Bronchial epithelial cell (primary cell): ENCODE results near the gene PLA2G15. TPM values are rescaled to one million over a fixed set of nuclear protein-coding genes. Genes with fewer than 3 reads are reported as not detected.

Experiments
- DNase-seq: peaks from one replicate; pipeline ENCODE4 v3.0.0-alpha.2; 2010; ENCODE audit warnings: low read depth
- FAIRE-seq: peaks from 2 replicates; lab custom pipeline; 2011; peaks lifted over from hg19 to GRCh38; lab: Jason Lieb, UNC
- H3K27me3 ChIP-seq: 2 replicates; pipeline ENCODE4 v1.5.1; 2011; ENCODE audit warnings: low read length; ENCODE audit not compliant: control insufficient read depth, insufficient read depth
- H3K36me3 ChIP-seq: 2 replicates; pipeline ENCODE4 v1.5.1; 2011; ENCODE audit warnings: low read length; ENCODE audit not compliant: control insufficient read depth, insufficient read depth
- H3K4me3 ChIP-seq: 2 replicates; pipeline ENCODE4 v1.5.1; 2011; ENCODE audit warnings: mild to moderate bottlenecking, low read depth, low read length, control low read depth
- total RNA-seq: library from RNA; depleted of rRNA; stranded (reverse); fragments of >200 nt; gene quantifications from 2 replicates; pipeline ENCODE4 v1.2.1, GENCODE V29; 2014
- TF ChIP-seq, protein P1 (sequence below): IDR thresholded peaks from 2 replicates; pipeline ENCODE4 v1.5.1; 2011; ENCODE audit warnings: mild to moderate bottlenecking, moderate library complexity, low read length, control low read depth, inconsistent platforms; ENCODE audit not compliant: insufficient read depth, severe bottlenecking

Gene PLA2G15
- total RNA-seq, 1 donor from 2014 or later, result 8.2 TPM

DNA sequence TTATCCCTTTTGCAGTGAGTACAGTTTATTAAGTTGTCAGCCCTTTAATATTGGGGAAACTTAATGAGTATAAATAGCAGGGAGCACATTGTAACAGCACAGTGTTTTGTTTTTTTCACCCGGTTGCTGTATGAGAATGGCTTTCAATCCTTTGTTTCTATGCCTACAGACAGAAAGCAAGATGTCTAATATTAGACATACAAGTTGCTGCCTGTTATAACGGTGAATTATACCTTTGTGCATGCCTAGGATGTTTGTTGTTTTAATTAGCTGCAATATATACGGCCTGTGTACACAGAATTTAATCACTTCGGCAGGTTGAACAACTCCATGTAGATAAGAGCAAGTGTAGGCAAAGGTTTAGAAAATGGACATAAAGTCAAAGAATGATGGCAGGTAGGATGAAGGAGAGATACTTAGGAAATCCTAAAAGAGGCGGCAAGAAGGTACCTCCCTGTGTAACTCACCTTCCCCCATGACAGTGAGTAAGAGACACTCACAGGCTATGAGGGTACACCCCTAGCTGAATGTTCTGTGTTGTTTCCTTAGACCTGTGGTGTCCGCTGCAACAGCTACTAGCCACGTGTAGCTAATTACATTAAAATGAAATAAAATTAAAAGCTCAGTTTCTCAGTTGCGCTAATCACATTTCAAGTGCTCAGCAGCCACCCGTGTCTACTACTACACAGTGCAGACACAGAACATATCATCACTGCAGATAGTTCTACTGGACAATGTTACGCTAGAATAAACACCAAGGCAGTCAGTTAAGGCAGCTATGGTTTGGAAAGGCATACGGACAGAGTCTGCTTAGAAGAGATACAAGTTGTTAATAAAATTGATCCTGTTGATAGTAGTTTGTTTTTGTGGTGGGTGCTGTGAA lies 54.6 kb downstream of the PLA2G15 start:
- no peak overlapping the region for H3K4me3 ChIP-seq
- no peak for FAIRE-seq

DNA sequence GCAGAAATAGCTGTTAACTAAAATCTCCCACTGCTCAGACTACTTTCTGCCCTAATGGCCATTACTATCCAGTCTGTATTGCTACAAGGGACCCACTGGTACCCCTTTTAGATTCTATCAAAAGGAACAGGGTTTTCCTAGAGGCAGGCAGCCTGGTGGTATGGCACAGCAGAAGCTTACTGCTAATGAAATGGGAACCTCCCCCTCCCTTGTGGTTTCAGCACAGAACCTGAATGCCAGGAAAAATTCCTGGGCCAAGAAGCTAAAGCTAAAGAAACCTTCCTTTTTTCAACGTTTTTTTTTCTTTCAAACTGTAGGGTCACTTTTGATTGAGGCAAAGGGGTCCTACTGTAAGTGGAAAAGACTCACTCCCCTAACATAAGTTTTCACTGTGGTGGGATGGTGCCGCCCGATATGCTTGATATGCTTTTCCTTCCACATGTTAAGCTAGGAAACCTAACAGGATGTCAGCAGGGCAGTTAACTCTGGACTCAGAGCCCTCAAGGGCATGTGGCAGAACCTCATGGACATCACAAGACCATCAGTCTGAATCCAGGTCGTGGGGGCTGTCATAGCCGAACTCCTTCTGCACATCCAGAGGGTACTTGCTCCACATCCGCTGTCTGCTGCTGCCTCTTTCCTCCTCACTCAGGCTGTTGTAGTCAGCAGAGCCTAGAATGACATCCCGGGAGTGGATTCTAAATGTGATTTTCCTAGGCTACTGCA lies 55.7 kb downstream of the PLA2G15 start:
- FAIRE-seq, result no peak
- no peak for DNase-seq
- H3K4me3 ChIP-seq, result no peak overlapping the region
- no peaks in the 10 kb centered on the region for H3K27me3 ChIP-seq
- TF ChIP-seq, protein P1, sequence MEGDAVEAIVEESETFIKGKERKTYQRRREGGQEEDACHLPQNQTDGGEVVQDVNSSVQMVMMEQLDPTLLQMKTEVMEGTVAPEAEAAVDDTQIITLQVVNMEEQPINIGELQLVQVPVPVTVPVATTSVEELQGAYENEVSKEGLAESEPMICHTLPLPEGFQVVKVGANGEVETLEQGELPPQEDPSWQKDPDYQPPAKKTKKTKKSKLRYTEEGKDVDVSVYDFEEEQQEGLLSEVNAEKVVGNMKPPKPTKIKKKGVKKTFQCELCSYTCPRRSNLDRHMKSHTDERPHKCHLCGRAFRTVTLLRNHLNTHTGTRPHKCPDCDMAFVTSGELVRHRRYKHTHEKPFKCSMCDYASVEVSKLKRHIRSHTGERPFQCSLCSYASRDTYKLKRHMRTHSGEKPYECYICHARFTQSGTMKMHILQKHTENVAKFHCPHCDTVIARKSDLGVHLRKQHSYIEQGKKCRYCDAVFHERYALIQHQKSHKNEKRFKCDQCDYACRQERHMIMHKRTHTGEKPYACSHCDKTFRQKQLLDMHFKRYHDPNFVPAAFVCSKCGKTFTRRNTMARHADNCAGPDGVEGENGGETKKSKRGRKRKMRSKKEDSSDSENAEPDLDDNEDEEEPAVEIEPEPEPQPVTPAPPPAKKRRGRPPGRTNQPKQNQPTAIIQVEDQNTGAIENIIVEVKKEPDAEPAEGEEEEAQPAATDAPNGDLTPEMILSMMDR, result no peak
- H3K36me3 ChIP-seq, result peaks cover 25% of the 10 kb centered on the region

More for the DNA sequence above, 54.6 kb downstream of the PLA2G15 start:
- TF ChIP-seq, protein P1, result no peak
- peaks cover 28% of the 10 kb centered on the region for H3K36me3 ChIP-seq
- no peaks in the 10 kb centered on the region for H3K27me3 ChIP-seq
- DNase-seq, result peak; percentile 92

DNA sequence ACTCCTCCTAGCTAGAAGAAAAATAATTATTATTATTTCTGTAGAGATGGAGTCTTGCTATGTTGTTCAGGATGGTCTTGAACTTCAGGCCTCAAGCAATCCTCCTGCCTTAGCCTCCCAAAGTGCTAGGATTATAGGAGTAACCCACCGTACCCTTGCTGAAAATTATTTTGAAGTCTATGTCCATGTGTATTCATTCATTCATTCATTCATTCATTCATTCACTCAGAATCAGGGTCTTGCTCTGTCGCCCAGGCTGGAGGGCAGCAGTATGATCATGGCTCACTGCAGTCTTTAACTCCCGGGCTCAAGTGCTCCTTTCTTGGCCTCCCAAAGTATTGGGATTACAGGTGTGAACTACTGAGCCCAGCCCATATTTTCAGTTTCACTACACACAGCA lies 61.5 kb downstream of the PLA2G15 start:
- Histone ChIP-seq H3K36me3 (peaks cover 19% of the 10 kb centered on the region), H3K4me3 (no peak overlapping the region), H3K27me3 (no peaks in the 10 kb centered on the region)
- TF ChIP-seq, protein P1, result no peak
- no peak for DNase-seq
- no peak for FAIRE-seq

DNA sequence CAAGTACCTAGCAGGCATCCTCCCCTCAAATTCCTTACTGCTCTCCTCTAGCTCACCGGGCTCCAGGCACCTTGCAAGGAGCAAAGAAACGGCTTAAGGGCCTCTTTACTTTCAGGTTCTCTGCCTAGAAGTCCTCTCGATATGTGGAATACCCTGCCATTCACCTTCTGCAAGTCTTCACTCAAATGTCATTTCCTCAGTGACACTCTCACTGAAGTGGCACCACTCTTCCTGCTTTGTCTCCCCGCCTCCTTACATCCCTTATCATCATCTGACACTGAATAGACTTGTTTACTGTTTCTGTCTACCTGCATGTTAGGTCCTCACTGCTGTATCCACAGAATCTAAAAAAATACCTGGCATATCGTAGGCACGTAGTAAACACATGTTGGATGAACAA lies 64.6 kb downstream of the PLA2G15 start:
- FAIRE-seq (no peak), DNase-seq (no peak)
- Histone ChIP-seq H3K4me3 (peak overlapping the region; percentile 76), H3K36me3 (peaks cover 7% of the 10 kb centered on the region), H3K27me3 (no peaks in the 10 kb centered on the region)
- TF ChIP-seq, protein P1, result no peak

DNA sequence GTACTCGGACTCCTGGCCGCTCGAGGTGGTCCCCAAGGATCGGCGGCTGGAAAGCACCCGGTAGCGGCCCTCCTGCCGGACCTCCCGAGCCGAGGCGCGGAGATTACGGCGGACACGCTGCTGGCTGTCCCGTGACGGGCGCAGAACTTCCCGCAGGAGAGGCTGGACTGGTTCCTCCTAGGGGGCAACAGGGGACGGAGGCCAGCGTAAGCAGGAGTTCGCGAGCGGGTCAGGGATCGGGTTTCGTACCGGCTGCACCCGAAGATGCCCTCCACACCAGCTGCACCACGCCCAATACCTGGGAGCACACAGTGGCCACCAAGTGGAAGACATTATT lies 65.2 kb downstream of the PLA2G15 start:
- Histone ChIP-seq H3K36me3 (peaks cover 7% of the 10 kb centered on the region), H3K27me3 (no peaks in the 10 kb centered on the region), H3K4me3 (peak overlapping the region; percentile 76)
- TF ChIP-seq, protein P1, result no peak
- FAIRE-seq (no peak), DNase-seq (no peak)

Other genes with a start within 250 kb of the PLA2G15 start
- gene DPEP2, start 245.9 kb upstream of the PLA2G15 start, total RNA-seq, result not detected in 2 replicates
- not detected in 2 replicates for gene DPEP2NB, start 229.5 kb upstream of the PLA2G15 start, total RNA-seq
- 10.9 and 16.3 TPM in 2 replicates for gene DDX28, start 222.1 kb upstream of the PLA2G15 start, total RNA-seq
- gene DUS2, start 222.1 kb upstream of the PLA2G15 start, total RNA-seq, result 23.7 and 24.1 TPM in 2 replicates
- gene NFATC3, start 160.0 kb upstream of the PLA2G15 start, total RNA-seq, result 5.6 and 5.8 TPM in 2 replicates
- gene ESRP2, start 9.2 kb upstream of the PLA2G15 start, total RNA-seq, result 49.0 and 95.2 TPM in 2 replicates
- 9.1 and 19.7 TPM in 2 replicates for gene SLC7A6, start 19.2 kb downstream of the PLA2G15 start, total RNA-seq
- gene SLC7A6OS, start 65.6 kb downstream of the PLA2G15 start, total RNA-seq, result 17.4 and 19.3 TPM in 2 replicates
- gene PRMT7, start 65.6 kb downstream of the PLA2G15 start, total RNA-seq, result 23.9 and 36.9 TPM in 2 replicates
- gene SMPD3, start 203.1 kb downstream of the PLA2G15 start, total RNA-seq, result under 0.01 TPM in 1 of 2 replicates, not detected in the other